Measurements from ENCODE around the gene CBS. TPM values are rescaled to one million over a fixed set of nuclear protein-coding genes. Genes with fewer than 3 reads are reported as not detected.

CBS gene
- total RNA-seq, 2 experiments from 2014 or later, result 0.19 to 0.39 TPM

- DNase-seq (no peak), ATAC-seq (ENCODE audit: poor library complexity) (no peak)
- Histone ChIP-seq H3K36me3 (ENCODE audit: insufficient read depth, low read length) (peaks cover 33% of the 10 kb centered on the region), H3K27me3 (ENCODE audit: control insufficient read depth in 1 of 2, insufficient read depth in 2 of 2, low read length in 2 of 2) (no peaks in the 10 kb centered on the region), H3K27ac (ENCODE audit: low read depth in 1 of 2, low read length in 2 of 2) (no peak overlapping the region), H3K4me1 (ENCODE audit: insufficient read depth, low read length) (no peaks in the 10 kb centered on the region), H3K4me3 (ENCODE audit: low read length) (no peak overlapping the region), H3K9me3 (ENCODE audit: control insufficient read depth in 1 of 2, insufficient read depth in 1 of 2, low read length in 2 of 2) (no peaks in the 10 kb centered on the region)
- Mint-ChIP-seq H3K27me3 (no peaks in the 10 kb centered on the region), H3K36me3 (ENCODE audit: low read depth) (peaks cover 70% of the 10 kb centered on the region), H3K4me3 (no peak overlapping the region), H3K27ac (no peak overlapping the region), H3K4me1 (ENCODE audit: low read depth) (no peaks in the 10 kb centered on the region), H3K9me3 (peaks cover 3% of the 10 kb centered on the region)
- ChIA-PET POLR2A (no interaction called here), CTCF (no interaction called here)
- intact Hi-C loops (cut with DNase I, micrococcal nuclease), result no loop called here
- no peak for TF ChIP-seq CTCF (IDR thresholded peaks at IDR 0.05)
These were observed 70.7 kb downstream of the CBS start for GRCh38 chr21:43004926-43005325.

Other genes starting within 250 kb of the CBS start
- gene WDR4, start 196.3 kb downstream of the CBS start, total RNA-seq, result 10 to 100 TPM; 11.3 to 12.9 TPM
- gene NDUFV3, start 182.5 kb downstream of the CBS start, total RNA-seq, result 10 to 100 TPM; 15.3 to 15.8 TPM
- gene ERVH48-1, start 150.2 kb downstream of the CBS start, total RNA-seq, result 1 to 10 TPM; 1.1 to 1.4 TPM
- 10 to 100 TPM; 10.3 TPM for gene PKNOX1, start 101.3 kb downstream of the CBS start, total RNA-seq
- gene U2AF1, start 31.7 kb upstream of the CBS start, total RNA-seq, result 10 to 100 TPM; 12.3 to 13.6 TPM
- not detected for gene CRYAA, start 93.2 kb upstream of the CBS start, total RNA-seq

Data from CD4-positive, alpha-beta T cell (primary cell).